ENCODE data around the gene CHKA.

GRCh38 chr11:68116974-68117373 is 4.2 kb downstream of the CHKA start:
- TF ChIP-seq POLR2A (IDR thresholded peaks at IDR 0.05; ENCODE audit: low read length): no peak
- no peak for TF ChIP-seq GATA1 (IDR thresholded peaks at IDR 0.05; ENCODE audit: low read depth, low read length)
